ENCODE results near the gene ATP8B1. TPM values are rescaled to one million over a fixed set of nuclear protein-coding genes. Genes with fewer than 3 reads are reported as not detected.
"Not testable (repeated sequence)": the region's sequence is repeated elsewhere in the genome, so short reads cannot be mapped to it uniquely, and the experiment has no call there.

Gene ATP8B1
- total RNA-seq, 1 donor from 2014 or later, result 13.1 TPM

- no peaks in the 10 kb centered on the region for H3K27me3 ChIP-seq (ENCODE audit: control insufficient read depth, insufficient read depth, low read length)
- no peak overlapping the region for H3K4me3 ChIP-seq (ENCODE audit: low read depth, low read length)
- H3K36me3 ChIP-seq (ENCODE audit: control insufficient read depth, insufficient read depth, low read length), result no peaks in the 10 kb centered on the region
- peak; percentile 78 for DNase-seq (ENCODE audit: low read depth)
- TF ChIP-seq, protein P1, sequence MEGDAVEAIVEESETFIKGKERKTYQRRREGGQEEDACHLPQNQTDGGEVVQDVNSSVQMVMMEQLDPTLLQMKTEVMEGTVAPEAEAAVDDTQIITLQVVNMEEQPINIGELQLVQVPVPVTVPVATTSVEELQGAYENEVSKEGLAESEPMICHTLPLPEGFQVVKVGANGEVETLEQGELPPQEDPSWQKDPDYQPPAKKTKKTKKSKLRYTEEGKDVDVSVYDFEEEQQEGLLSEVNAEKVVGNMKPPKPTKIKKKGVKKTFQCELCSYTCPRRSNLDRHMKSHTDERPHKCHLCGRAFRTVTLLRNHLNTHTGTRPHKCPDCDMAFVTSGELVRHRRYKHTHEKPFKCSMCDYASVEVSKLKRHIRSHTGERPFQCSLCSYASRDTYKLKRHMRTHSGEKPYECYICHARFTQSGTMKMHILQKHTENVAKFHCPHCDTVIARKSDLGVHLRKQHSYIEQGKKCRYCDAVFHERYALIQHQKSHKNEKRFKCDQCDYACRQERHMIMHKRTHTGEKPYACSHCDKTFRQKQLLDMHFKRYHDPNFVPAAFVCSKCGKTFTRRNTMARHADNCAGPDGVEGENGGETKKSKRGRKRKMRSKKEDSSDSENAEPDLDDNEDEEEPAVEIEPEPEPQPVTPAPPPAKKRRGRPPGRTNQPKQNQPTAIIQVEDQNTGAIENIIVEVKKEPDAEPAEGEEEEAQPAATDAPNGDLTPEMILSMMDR (IDR thresholded peaks at IDR 0.05; ENCODE audit: insufficient read depth, low read length, poor library complexity, severe bottlenecking), result no peak
Observed at GRCh38 chr18:57737400-57738060, 65.6 kb downstream of the ATP8B1 start.

- not testable (repeated sequence) for H3K27me3 ChIP-seq (ENCODE audit: control insufficient read depth, insufficient read depth, low read length); H3K4me3 ChIP-seq (ENCODE audit: low read depth, low read length); DNase-seq (ENCODE audit: low read depth); H3K36me3 ChIP-seq (ENCODE audit: control insufficient read depth, insufficient read depth, low read length)
Observed at GRCh38 chr18:57735042-57735441, 68.1 kb downstream of the ATP8B1 start.

DNA sequence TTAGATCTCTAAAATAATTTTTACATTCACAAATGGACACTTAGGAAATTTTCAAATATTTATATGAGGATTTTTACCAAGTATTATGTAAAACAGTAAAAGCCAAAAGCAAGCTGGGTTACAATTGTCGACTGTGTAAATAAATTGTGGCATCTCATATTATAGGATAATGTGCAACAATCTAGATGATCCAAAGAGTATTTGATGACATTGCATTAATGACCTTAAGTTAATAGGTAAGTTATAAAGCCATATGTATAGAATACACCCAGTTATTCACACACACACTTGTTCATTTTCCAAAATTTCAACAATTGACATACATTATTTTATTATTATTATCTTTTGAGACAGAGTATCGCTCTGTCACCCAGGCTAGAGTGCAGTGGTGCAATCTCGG is 69.3 kb downstream of the ATP8B1 start:
- H3K27me3 ChIP-seq (ENCODE audit: control insufficient read depth, insufficient read depth, low read length), result no peaks in the 10 kb centered on the region
- TF ChIP-seq, protein P1 (IDR thresholded peaks at IDR 0.05; ENCODE audit: insufficient read depth, low read length, poor library complexity, severe bottlenecking), result no peak
- no peak overlapping the region for H3K4me3 ChIP-seq (ENCODE audit: low read depth, low read length)
- no peak for DNase-seq (ENCODE audit: low read depth)
- no peaks in the 10 kb centered on the region for H3K36me3 ChIP-seq (ENCODE audit: control insufficient read depth, insufficient read depth, low read length)

GRCh38 chr18:57730146-57730545 is 73.0 kb downstream of the ATP8B1 start:
- no peak overlapping the region for H3K4me3 ChIP-seq (ENCODE audit: low read depth, low read length)
- H3K27me3 ChIP-seq (ENCODE audit: control insufficient read depth, insufficient read depth, low read length), result no peaks in the 10 kb centered on the region
- DNase-seq (ENCODE audit: low read depth), result no peak
- TF ChIP-seq, protein P1 (IDR thresholded peaks at IDR 0.05; ENCODE audit: insufficient read depth, low read length, poor library complexity, severe bottlenecking), result no peak
- H3K36me3 ChIP-seq (ENCODE audit: control insufficient read depth, insufficient read depth, low read length), result peaks cover 1% of the 10 kb centered on the region

DNA sequence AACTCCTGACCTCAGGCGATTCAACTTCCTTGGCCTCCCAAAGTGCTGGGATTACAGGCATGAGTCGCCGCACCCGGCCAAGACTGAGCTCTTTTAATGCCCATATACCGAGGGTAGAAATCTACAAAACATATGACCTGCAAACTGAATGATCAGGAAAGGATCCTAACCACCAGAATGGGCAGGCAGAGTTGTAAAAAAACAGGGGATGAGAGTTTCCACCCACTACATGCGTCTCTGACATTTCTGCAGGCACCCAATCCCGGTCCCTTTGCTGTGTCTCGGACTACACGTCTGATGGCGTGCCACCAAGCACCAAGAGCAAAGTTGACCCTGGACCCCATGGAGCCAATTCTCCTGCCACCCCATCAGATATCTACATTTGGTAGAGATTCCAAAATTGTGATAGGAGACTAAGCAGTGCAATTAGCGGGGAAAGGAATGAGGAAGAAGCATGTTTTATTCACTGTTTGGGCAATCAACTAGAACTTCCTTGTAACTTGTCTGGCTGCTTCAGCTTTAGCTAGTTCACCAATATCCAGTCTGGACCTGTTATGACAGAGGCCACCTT is 74.1 kb downstream of the ATP8B1 start:
- TF ChIP-seq, protein P1 (IDR thresholded peaks at IDR 0.05; ENCODE audit: insufficient read depth, low read length, poor library complexity, severe bottlenecking), result no peak
- peaks cover 1% of the 10 kb centered on the region for H3K36me3 ChIP-seq (ENCODE audit: control insufficient read depth, insufficient read depth, low read length)
- H3K27me3 ChIP-seq (ENCODE audit: control insufficient read depth, insufficient read depth, low read length), result no peaks in the 10 kb centered on the region
- H3K4me3 ChIP-seq (ENCODE audit: low read depth, low read length), result no peak overlapping the region
- peak; percentile 60 for DNase-seq (ENCODE audit: low read depth)

DNA sequence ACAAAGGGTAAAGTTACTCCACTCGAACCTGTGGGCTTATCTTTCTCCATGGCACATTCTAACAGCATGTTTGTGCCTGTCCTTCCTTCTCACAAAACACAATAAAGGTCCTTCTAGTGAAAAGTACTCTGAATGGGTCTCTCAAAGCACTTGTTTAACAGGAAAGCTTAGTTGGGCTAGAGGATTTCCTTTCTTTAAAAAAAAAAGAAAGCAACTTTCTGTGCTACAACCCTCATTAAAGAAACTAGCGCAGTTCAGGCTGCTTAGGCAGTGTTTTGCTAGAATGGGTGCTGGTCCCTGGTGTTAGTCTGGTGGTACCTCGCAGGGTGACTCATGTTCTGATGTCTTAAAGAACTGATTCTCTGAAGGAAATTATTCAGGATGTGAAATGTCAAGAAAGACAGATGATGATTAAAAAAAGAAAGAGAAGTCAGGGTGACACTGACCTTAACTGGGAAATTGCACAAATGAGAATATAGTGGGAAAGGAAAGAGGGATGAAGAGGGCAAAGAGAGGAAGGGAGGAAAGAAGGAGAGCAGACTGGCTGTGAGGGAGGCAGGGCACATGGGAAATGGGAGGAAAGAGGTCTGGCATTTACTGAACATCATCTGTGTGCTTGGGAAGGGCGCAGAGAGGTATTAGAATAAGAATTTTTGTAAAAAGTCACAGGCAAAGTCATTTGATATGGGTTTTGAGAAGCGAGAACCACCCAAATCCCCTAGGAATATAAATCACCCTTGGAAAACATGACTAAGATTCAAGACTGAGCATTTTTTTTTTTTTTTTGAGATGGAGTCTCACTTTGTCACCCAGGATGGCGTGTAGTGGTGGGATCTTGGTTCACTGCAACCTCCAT is 74.9 kb downstream of the ATP8B1 start:
- no peak overlapping the region for H3K4me3 ChIP-seq (ENCODE audit: low read depth, low read length)

DNA sequence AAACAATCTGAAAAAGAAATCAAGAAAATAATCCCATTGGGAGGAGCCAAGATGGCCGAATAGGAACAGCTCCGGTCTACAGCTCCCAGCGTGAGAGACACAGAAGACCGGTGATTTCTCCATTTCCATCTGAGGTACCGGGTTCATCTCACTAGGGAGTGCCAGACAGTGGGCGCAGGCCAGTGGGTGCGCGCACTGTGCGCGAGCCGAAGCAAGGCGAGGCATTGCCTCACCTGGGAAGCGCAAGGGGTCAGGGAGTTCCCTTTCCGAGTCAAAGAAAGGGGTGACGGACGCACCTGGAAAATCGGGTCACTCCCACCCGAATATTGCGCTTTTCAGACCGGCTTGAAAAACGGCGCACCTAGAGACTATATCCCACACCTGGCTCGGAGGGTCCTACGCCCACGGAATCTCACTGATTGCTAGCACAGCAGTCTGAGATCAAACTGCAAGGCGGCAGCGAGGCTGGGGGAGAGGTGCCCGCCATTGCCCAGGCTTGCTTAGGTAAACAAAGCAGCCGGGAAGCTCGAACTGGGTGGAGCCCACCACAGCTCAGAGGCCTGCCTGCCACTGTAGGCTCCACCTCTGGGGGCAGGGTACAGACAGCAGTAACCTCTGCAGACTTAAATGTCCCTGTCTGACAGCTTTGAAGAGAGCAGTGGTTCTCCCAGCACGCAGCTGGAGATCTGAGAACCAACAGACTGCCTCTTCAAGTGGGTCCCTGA is 83.7 kb downstream of the ATP8B1 start:
- DNase-seq (ENCODE audit: low read depth); H3K36me3 ChIP-seq (ENCODE audit: control insufficient read depth, insufficient read depth, low read length); H3K4me3 ChIP-seq (ENCODE audit: low read depth, low read length); H3K27me3 ChIP-seq (ENCODE audit: control insufficient read depth, insufficient read depth, low read length): not testable (repeated sequence)

More for the DNA sequence above, 74.9 kb downstream of the ATP8B1 start:
- no peaks in the 10 kb centered on the region for H3K27me3 ChIP-seq (ENCODE audit: control insufficient read depth, insufficient read depth, low read length)
- peaks cover 1% of the 10 kb centered on the region for H3K36me3 ChIP-seq (ENCODE audit: control insufficient read depth, insufficient read depth, low read length)
- DNase-seq (ENCODE audit: low read depth), result no peak
- TF ChIP-seq, protein P1 (IDR thresholded peaks at IDR 0.05; ENCODE audit: insufficient read depth, low read length, poor library complexity, severe bottlenecking), result no peak

Data from kidney epithelial cell (primary cell).